Stimulated activated CD4-positive, alpha-beta T cell treated with anti-CD3 and anti-CD28 coated beads, Interleukin-1b, Interleukin-23, amount 100 ng/mL, for 1 hour (primary cell): ENCODE measurements around the gene TPX2.

Experiments used
- DNase-seq, 2 donors: peaks; one replicate each; pipeline ENCODE4 v3.0.0-alpha.2; 2020; ENCODE audit warnings: low read depth in 2 of 2

Gene TPX2, protein sequence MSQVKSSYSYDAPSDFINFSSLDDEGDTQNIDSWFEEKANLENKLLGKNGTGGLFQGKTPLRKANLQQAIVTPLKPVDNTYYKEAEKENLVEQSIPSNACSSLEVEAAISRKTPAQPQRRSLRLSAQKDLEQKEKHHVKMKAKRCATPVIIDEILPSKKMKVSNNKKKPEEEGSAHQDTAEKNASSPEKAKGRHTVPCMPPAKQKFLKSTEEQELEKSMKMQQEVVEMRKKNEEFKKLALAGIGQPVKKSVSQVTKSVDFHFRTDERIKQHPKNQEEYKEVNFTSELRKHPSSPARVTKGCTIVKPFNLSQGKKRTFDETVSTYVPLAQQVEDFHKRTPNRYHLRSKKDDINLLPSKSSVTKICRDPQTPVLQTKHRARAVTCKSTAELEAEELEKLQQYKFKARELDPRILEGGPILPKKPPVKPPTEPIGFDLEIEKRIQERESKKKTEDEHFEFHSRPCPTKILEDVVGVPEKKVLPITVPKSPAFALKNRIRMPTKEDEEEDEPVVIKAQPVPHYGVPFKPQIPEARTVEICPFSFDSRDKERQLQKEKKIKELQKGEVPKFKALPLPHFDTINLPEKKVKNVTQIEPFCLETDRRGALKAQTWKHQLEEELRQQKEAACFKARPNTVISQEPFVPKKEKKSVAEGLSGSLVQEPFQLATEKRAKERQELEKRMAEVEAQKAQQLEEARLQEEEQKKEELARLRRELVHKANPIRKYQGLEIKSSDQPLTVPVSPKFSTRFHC

DNA sequence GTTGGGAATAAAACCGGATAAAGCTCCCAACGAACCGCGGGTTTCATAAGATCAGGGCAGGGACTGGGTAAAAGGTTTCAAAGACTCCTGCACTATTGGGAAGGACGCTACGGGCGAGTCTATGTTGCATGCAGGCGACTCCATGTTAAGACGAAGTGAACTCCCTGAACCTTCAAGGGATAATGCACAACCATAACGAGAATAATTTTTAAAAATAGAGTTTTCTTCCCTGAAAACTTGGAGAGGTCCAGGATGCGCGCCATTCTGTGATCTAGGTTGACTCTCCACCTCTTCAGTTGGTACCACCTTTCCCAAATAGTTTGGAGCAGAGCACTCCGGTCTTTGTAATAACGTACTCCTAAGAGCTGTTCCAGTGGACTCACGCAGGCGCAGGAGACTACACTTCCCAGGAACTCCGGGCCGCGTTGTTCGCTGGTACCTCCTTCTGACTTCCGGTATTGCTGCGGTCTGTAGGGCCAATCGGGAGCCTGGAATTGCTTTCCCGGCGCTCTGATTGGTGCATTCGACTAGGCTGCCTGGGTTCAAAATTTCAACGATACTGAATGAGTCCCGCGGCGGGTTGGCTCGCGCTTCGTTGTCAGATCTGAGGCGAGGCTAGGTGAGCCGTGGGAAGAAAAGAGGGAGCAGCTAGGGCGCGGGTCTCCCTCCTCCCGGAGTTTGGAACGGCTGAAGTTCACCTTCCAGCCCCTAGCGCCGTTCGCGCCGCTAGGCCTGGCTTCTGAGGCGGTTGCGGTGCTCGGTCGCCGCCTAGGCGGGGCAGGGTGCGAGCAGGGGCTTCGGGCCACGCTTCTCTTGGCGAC is at the start of gene TPX2:
Gene TPX2, plus strand, starts transcription at position 562 of the 821 bp plus-strand sequence. CDS start 18,187 bp downstream, outside the sequence.
- peak; percentile 55 to 59 for DNase-seq

DNA sequence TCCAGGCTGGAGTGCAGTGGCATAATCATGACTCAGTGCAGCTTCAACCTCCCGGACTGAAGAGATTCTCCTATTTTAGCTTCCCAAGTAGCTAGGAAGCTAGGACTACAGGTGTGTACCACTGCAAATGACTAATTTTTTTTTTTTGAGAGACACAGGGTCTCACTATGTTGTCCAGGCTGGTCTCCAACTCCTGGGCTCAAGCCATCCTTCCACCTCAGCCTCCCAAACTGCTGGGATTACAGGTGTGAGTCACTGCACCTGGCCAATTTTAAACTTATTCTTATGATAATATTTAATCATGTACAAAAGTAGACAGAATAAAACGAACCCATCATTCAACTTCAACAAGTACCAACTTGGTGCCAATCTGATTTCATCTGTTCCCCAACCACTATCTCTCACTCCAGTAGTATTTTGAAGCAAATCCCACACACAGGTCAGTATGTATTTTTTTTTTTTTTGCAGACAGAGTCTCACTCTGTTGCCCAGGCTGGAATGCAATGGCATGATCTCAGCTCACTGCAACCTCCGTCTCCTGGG is 48.9 kb upstream of the TPX2 start:
- DNase-seq: no peak

DNA sequence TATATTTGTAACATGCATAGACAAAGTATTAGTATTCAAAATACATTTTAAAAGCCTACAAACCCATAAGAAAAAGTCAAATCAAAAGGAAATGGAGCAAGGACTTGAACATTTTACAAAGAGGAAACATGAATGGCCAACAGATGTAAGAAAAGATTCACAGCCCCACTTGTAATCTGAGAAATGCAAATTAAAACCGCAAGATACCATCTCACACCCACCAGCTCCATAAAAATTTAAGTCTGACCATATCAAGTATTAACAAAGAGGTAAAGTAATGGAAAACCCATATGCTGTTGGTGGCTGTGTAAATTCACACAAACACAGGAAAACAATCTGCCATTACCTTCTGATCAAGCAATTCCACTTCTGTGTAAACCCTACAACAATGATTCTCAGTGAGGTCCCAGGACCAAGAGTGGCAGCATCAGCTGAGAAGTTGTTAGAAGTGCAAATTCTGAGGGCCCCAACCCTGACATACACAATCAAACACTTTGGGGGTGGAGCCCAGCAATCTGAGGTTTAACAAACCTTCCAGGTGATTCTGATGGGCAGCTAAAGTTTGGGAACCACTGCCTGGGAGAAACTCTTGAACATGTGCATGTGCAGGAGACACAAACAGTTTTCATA is 47.3 kb upstream of the TPX2 start:
- DNase-seq: no peak

DNA sequence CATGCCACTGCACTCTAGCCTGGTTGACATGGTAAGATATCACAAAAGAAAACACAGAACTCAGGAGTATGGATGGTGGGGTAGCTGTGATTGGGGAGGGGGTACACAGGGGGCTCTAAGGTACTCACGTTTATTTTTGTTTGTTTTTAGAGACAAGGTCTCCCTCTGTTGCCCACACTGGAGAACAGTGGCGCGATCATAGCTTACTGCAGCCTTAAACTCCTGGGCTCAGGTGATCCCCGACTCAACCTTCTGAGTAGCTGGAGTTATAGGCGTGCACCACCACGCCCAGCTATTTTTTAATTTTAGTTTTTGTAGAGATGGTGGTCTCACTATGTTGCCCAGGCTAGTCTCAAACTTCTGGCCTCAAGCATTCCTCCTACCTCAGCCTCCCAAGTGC is 45.7 kb upstream of the TPX2 start:
- DNase-seq: no peak

DNA sequence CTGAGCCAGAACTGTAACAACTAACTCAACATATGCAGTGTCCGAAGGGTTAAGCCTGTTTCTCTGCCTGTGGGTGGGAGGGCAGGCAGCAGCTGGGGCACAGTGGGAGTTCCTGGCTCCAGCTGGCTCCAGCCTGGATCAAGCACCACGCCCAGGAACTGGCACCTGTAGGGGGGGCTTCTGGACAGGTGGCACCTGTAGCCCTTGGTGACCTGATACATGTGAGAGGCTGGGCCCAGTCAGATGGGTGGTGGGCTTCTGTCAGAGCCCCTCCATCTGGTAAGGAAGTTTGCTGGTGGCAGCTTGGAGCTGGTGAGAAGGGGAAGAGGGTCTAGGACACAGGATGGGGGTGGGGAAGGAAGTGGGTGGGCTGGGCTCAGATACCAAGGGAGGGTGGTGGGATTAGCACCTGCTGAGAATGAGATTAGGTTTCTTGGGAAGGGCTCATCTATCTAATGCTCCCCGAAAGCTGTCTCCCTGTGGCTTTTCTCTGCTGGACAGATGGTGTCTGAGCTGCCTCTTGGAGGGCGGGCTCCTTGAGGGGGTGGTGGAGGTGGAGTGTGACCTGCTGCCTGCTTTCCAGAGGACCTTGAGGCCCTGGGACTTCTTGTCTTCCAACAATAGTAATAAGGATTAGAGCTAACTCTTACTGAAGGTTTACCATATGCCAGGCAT is 45.0 kb upstream of the TPX2 start:
- no peak for DNase-seq

DNA sequence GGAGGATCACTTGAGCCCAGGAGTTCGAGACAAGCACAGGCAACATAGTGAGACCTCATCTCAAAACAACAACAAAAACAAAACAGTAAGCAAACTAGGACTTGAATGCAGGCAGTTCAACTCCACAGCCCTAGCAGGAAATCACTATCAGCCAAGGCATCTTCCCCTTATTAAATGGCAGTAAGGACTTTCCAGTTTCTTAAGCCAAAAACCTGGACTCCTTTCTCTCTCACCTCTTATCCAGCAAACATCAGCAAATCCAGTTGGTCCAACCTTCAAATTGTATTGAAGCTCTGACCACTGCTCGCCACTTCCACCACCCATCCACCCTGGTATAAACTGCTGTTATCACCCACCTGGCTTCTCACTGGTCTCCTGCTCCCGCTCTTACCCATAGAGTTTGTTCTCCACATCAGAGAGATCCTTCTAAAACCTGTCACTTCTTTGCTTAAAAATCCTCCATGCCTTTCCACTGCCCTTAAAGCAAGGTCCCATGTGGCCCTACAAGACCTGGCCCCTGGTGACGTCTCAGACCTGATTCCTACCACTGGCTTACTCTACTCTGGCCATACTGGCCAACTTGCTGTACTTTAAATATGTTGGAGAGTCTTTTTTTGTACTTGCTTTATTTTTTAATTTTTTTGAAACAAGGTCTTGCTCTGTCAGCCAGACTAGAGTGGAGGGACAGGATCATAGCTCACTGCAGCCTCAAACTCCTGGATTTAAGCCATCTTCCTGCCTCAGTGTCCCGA is 44.1 kb upstream of the TPX2 start:
- DNase-seq: no peak

DNA sequence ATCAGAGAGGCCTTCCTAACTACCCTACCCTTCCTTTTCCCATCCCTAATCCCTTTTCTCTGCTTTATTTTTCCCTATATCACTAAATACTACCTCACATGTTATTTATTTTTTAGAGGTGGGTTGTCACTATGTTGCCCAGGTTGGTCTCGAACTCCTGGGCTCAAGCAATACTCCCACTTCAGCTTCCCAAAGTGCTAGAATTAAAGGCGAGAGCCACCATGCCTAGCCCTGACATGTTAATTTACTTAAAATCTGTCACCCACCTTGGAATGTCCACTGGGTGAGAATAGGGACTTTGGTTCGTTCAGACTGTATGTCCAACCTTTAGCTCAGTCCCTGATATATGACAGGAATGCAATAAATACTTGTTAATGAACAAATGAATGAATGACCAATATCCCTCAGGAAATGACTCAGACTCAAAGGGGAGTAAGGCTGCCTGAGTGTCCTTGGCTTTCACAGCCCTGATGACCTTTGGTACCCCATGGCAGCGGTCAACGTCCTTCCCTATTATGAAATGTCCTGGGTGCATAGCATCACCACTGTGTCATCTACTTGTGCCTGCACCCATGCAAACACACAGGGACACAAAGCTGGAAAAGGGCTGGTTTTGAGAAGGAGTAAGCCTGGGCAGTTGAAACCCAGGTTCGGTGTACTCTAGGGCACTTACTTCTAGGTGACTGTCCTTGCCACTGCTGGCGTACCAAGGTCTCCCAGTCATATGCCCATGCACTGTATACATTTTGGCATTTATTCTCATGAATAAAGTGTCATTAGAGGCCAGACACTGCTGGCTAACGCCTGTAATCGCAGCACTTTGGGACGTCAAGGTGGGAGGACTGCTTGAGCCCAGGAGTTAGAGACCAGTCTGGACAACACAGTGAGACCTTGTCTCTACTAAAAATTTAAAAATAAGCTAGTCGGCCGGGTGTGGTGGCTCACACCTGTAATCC is 43.0 kb upstream of the TPX2 start:
- DNase-seq: no peak

DNA sequence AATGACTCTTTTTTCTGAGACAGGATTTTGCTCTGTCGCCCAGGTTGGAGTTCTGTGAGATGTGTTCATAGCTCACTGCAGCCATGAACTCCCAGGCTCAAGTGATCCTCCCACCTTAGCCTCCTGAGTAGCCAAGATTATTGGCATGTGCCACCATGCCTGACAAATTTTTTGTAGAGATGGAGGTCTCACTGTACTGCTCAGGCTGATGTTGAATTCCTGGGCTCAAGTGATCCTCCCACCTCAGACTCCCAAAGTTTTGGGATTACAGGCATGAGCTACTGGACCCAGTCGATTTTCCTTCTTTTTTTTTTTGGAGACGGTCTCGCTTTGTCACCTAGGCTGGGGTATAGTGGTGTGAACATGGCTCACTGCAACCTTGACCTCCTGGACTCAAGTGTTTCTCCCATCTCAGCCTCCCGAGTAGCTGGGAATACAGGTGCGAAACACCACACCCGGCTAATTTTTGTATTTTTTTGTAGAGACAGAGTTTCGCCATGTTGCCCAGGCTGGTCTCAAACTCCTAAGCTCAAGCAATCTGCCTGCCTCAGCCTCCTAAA is 40.8 kb upstream of the TPX2 start:
- no peak for DNase-seq

DNA sequence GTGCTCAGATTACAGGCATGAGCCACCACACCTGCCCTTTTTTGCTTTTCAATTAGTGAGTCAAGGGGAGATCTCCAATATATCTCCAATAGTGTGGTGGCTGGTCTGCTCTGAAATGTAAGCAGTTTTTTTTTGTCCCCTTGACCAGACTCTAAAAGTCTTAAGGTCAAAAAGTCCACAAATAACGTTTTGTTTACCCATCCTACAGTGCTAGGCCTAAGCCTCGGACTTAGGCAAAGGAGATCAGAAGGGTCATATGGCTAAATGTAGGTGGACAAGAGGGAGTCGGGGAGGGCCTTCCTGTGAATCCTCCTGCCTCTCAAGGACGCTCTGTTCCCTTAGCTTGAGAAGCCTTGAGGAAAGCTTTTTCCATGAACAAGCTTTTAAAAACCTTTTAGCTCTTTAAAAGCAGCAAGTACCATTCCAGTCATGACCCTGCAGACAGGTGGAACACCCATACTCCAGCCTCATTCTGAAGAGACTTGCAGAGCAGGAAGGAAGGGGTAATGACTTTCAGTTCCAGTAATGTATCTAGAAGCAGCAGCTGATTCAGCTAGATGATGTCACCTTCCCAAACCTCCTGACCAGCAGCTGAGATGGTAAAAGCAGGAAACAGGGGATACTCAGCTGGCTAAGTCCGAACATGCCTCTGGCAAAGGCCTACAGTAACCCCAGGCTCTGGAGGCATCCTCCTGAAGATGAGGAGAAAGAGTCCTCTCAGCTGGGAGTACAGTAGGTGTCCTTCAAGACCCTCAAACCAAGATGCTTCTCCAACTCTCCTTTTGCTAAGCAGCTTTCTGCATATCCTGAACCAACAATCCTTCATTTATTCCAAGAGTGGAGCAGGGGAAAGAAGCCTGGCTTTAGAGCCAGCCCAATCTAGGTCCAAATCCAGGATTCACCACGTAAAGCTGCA is 40.0 kb upstream of the TPX2 start:
- no peak for DNase-seq

DNA sequence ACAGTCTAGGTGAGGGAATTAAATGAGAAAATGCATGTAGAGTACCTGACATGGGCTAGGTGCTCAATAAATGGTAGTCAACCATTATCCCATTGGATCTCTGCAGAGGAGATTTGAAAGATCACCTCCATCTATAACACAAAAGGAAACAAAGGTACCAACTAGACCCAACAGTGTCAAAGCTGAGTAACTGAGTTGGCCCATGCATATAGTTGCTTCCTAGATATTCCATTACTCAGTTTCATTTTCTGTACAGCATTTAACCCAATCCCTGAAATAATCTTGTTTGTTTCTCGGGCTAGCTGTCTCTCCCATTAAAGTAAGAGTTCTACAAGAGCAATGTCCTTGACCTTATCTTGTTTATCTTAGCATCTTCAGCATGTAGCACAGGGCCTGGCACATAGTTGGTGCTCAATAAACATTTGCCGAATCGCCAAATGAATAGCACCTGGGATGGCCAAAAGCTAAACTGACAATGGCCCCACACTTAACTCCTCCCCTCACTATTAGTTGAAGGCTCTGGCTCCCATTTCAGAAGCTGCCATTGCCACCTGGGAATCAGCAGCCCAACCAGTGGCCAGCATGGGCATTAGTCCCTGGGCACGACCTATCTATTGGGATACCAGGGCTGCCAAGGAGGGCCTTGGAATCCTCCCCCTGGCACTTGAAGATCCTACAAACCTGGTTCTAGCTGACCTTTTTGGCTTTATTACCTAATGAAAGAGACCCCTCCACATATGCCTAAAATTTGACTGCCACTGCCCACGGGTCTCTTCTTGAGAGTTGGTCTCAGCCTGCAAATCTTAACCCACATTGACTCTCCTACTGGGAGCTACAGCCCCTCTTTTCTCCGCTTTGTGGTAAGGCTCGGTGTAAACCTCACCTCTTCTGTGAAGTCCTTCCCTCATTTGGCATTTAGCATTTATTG is 39.0 kb upstream of the TPX2 start:
- DNase-seq: no peak

DNA sequence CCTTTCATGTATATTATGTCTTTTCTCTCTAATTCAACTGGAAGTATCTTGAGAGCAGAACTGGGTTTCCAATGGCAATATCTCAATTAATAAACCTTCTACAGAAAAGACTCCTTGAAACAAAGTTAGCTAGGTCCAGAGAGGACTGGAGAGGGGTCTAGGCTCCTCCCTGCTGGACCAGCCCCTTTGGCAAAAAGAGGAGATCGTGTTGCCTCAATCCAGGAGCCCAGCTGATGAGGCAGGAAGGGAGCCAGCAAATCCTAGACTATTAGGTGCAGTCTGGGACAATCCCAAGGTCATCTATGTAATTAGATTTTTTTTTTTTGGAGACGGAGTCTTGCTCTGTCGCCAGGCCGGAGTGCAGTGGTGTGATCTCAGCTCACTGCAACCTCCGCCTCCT is 38.3 kb upstream of the TPX2 start:
- DNase-seq: no peak

DNA sequence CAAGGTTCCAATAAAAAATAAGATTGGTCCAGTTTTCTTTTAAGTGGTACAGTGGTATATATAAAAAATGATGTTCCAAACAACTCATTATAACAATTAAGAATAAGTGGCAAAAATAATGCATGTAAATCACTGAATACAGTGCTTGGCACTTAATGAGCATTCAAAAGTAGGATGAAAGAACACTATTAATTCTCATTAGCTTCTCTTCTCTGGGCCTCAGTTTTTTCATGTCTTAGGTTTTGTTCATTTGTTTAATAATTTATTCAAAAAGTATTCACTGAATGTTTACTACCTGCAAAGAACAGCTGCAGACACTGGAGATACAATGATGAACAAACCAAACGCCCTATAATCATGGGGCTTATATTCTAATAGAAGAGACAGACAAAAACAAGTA is 37.5 kb upstream of the TPX2 start:
- no peak for DNase-seq

DNA sequence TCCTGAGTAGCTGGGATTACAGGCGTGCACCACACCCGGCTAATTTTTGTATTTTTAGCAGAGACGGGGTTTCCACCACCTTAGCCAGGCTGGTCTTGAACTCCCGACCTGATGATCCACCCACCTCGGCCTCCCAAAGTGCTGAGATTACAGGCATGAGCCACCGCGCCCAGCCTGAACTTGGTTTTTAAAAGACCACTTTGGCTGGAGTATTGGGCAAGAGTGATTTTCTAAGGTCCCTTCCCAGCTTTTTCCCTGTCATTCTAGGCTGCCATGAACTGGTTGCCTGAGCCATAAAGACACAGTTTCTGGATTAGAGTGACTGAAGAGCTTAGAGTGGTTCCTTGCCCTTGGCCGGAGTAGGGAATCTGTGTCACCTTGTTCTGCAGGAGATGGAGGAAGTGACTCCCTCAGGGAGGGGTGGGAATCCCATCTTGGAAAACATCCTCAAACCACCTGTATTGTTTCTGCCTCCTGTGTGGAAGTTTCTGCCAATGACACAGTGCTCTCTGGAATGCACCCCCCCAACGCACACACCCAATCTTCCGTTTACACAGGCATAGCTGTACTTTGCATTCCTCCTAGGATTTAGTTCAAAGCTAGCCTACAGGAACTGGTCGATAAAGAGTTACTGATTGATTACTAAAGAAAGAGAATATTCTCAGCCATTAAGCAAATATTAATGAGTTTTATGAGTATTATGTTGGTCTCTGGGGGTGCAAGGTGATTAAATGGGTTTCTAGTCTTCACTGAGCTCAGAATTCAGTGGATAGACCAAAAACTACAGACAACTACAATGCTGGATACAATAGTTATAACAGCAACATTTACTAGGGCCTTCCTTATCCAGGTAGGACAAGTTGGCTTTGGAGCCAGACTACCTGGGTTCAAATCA is 34.6 kb upstream of the TPX2 start:
- DNase-seq: no peak

DNA sequence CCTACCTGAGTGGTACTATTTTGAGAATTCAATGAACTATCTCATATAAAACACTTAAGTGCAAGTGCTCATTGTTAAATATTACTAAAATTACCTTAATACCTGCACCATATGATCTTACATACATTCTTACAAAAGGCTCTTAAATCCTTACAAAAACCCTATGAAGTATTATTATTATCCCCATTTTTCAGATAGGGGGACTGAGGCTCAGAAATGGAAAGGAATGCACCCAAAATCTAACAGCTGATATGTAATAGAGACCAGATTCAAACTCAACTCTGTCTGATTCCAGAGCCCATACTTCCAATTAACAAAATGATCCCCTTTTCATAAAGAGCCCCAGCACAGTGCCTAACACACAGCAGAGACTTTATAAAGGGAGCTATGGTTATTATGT is 33.9 kb upstream of the TPX2 start:
- no peak for DNase-seq
